NCI-H748 treated with DMSO at 0.1 percent for 48 hours (cell line): ENCODE measurements around the gene EIF4G2.

ENCODE experiments used
- DNase-seq: peaks from one replicate; lab custom pipeline; 2025; lab: John Stamatoyannopoulos, UW

Gene EIF4G2

DNA sequence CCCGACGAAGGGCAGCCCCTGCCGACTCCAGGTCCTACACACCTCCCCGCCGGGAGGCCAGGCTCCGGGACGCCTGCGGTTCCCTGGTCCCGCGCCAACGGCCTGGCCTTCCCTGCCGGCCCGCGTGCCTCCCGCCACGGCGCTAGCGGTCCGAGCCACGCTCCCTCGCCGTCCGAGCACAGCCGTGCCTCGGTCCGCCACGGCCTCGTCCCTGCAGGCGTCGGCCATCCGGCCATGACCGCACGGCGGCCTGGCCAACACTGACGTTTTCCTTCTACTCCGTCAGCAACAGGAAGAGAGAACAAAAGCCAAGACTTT lies 532 bp downstream of the EIF4G2 start:
- no peak for DNase-seq

- peak; percentile 24 for DNase-seq
Observed at GRCh38 chr11:10807493-10808234, 1.1 kb downstream of the EIF4G2 start.

GRCh38 chr11:10806206-10806605 lies 2.5 kb downstream of the EIF4G2 start:
- no peak for DNase-seq

DNA sequence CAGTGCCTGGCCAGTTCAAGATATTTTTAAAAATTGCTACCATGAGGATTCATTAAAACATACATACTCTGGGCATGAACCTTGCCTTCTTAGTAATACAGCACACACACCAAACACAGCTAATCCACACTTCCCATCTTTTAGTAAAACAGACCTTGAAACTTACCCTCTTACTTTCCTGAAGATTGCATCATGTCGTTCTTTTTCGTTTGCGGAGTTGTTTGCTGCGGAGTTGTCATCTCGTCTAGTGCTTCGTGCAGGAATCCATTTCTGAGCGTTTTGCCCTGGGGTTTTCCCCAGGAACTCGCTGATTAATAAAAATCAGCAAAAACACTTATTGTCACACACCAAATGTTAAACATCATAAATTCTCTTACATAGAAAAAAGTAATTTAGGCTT lies 3.0 kb downstream of the EIF4G2 start:
- no peak for DNase-seq

- DNase-seq = no peak
Observed at GRCh38 chr11:10803676-10804075, 5.0 kb downstream of the EIF4G2 start.

- no peak for DNase-seq
Observed at GRCh38 chr11:10800292-10800691, 8.4 kb downstream of the EIF4G2 start.

DNA sequence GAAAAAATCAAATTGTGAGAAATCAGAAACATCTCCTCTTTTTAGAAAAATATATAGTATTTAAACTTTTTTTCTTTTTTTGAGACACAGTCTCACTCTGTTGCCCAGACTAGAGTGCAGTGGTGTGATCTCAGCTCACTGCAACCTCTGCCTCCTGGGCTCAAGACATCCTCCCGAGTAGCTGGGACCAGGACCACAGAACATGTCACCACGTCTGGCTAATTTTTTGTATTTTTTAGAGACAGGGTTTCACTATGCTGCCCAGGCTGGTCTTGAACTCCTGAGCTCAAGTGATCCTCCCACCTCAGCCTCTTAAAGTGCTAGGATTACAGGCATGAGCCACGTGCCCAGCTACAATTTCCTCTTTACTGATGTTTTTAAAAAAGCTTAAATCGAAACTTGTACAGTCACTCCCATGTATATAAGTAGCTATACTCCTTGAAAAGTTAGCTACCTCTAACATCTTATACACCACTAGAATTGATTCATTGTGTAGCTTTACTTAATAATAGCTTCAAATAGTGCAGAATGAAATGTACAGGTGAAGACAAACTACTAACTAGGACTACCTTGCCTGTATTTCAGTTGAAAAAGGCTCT lies 10.3 kb downstream of the EIF4G2 start:
- no peak for DNase-seq

- DNase-seq = no peak
Observed at GRCh38 chr11:10797531-10797930, 11.2 kb downstream of the EIF4G2 start.

- no peak for DNase-seq
Observed at GRCh38 chr11:10797001-10797400, 11.7 kb downstream of the EIF4G2 start.

DNA sequence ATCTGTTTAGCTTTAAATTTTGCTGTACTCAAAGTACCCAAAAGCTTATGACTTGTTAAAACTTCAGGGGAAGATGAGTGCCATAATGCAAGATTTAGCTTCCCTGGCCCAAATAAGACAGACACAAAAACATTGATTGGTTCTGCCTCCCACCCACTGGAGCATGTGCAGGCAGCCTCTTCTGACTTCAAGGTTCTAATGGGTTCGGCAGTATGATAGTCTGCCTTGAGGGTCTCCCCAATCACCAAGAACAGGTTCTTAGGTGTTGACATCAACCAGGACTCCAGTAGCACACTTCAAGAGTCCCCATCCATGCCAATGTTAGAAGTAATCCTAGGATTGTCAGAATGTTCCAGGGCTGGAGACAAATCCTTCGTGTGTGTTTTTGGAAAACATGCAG lies 12.5 kb downstream of the EIF4G2 start:
- no peak for DNase-seq

GRCh38 chr11:10793470-10794255 lies 15.1 kb downstream of the EIF4G2 start:
- DNase-seq = no peak

- DNase-seq = peak; percentile 22
Observed at GRCh38 chr11:10792385-10793068, 16.2 kb downstream of the EIF4G2 start.

DNA sequence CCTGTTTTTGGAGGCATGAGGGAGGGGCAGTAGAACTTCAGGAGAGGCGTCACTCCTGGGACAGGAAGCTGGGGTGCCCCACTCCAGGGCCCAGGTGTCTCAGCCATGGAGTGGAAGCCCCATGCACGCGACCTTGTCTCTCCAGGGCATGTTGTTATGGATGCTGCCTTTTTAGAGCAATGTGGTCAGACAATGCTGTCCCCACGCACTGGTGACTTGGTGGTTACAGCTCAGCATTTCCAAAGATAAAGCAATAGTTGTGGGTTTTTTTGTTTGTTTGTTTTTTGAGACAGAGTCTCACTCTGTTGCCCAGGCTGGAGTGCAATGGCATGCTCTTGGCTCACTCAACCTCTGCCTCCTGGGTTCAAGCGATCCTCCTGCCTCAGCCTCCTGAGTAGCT lies 22.3 kb downstream of the EIF4G2 start:
- DNase-seq = no peak

- DNase-seq = no peak
Observed at GRCh38 chr11:10785146-10785474, 23.6 kb downstream of the EIF4G2 start.

DNA sequence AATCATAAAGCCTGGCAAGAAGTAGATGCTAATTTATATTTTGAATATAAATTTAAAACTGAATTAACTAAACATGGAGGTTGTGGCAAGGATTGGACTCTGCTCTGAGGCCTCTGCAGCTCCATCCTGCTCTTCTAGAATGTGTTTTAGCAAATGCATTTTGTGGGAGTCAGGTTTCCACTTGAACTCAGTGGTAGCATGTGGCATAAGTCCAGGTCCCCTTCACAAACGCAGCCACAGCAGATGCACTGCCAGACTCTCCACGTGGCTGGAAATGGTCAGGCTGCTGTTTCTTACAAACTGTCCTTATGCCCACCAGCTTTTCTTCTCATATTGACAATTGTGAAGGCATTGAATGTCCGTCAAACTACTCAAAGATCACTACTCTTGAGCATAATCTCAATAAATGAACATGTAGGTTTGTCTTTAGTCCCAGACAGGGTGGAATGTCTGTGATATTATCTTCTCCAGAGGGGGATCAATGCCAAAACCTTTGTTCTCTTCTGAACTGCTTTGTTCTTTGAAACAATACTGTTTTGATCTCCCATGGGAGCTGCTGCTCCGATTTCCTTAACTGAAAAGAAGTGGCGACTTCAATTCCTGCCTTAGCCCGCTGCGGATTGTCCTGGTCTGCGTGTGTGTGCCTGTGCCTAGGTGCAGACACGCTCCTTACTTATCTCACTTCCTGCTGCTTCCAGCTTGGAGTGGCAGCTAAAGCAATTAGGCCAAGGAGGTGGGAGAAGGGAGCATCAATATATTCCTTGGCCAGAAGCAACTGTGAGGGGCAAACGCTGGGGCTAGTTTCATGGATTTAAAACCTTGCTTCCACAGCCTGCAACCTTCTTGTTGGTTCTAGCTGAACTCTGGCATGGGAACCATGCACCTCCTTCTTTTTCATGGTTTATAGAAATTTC lies 24.2 kb downstream of the EIF4G2 start:
- DNase-seq = no peak

DNA sequence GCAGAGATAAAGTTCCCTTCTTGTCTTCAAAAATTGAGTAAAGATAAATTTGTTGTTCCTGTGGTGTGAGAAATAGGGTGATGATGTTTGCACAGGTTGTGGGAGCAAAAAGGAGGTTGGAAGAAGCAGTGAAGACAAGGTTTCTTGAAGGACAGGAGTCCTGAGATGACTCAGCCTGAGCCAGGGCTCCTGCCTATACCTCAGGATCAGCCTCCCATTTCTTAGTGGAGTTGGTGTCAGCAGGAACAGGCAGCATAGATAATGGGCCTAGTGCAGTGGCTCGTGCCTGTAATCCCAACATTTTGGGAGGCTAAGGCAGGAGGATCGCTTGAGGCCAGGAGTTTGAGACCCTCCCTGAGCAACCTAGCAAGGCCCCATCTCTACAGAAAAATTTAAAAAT lies 28.7 kb downstream of the EIF4G2 start:
- no peak for DNase-seq

DNA sequence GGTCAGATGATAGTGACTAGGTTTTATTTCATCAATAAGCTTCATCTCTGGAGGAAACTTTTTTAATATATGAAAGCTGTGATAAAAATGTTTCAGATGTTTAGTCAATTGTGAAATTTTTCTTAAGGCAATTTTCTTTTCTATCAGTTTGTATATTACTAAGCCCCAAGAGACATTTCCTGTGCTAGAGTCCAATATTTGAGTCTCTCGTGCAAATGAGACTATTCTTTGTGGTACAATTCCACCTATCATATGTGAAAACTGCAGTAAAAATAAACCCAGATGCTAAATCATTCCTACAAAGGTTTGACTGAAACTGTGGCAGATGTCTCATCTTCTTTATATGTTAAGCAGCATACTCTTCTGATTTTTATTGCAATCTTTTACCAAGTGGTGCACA lies 29.6 kb downstream of the EIF4G2 start:
- DNase-seq = no peak

DNA sequence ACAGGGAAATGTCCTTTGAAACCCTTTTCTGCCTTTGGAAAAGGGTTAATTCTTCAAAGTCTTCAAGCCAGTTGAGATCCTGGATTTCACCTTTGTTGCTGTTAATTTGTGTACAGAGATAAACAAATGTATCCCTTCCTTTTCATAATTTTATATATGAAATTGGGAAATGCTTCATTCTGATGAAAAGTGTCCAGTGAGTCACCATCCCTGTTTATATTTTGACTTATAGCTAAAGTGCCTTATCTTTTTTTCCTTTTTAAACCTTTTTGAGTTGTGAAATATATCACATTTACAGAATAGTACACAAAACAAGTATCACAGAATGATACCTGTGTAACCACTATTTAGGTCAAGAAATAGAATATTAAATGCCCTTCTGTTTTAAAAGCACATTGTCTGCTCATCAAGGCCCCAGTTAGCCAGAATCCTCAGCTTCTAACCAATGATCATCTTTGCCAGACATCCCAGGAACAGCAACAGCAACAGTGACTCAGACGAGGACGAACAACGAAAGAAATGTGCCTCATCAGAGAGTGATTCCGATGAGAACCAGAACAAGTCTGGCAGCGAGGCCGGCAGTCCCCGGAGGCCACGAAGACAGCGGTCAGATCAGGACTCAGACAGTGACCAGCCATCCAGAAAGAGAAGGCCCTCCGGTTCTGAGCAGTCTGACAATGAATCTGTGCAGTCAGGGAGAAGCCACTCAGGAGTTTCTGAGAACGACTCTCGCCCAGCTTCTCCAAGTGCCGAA lies 30.3 kb downstream of the EIF4G2 start:
- DNase-seq = no peak

DNA sequence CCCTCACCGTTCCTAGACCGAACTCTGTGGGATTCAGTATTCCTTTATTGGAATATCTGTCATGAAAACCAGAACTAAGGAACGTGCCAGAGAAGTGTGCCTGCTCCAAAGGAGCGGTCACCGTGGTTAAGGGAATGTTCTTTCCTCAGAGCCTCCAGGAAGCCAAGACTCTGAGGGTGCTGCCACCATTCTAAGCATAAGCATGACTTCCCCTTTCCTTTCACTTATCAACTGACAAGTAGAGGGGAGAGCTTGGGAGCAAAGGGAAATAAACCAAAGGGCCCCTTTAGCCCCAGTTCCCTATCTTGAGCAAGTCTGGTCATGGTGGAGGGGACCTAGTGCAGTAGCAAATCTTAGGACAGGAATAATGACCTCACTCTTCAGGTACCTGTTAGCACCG lies 30.9 kb downstream of the EIF4G2 start:
- DNase-seq = no peak

- DNase-seq = no peak
Observed at GRCh38 chr11:10777393-10777793, 31.3 kb downstream of the EIF4G2 start.

DNA sequence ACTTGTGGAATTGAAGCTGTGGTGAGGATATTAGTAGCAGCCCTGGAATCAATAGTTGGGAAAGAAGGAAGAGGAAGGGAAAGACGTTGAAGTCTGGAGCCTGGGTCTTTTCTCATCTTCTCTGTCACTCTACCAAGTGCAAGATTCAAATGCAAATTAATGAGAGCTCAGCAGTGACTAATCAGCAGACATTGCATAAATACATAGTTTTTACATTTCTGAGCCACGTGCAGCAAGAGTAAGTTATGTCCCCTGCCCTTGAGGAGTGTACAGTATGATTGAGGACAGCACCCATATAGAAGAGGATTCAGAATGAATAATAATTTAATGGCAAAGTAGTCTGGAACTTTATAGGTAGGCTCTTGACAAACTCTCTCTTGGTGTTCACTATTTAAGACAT lies 33.9 kb downstream of the EIF4G2 start:
- DNase-seq = no peak
